SK-N-SH (cell line): ENCODE data around the gene PDYN. TPM values are rescaled to one million over a fixed set of nuclear protein-coding genes. Genes with fewer than 3 reads are reported as not detected.

Source experiments
- CTCF ChIA-PET: fragments of 300-600, 350-600 bp; formaldehyde crosslinking; extraction: SDS; loops from one replicate; lab custom pipeline; 2021; lab: Yijun Ruan, JAX
- POLR2A ChIA-PET: fragments of 350-600 bp; sonication (Branson Sonifier 250); formaldehyde crosslinking; extraction: SDS; loops from one replicate; lab custom pipeline; 2020; ENCODE audit warnings: antibody characterized with exemption, inconsistent platforms; lab: Yijun Ruan, JAX
- DNase-seq: peaks from one replicate; pipeline ENCODE4 v3.0.0; 2012
- H2AFZ ChIP-seq: fragments of 200-600 bp; sonication (generic); 2 replicates; pipeline ENCODE4 v1.8.1; 2016; ENCODE audit warnings: antibody characterized with exemption, mild to moderate bottlenecking, low read depth
- H3F3A ChIP-seq: fragments of 200-600 bp; sonication (generic); replicated peaks from 2 replicates; pipeline ENCODE3; 2016; ENCODE audit warnings: antibody characterized with exemption, mild to moderate bottlenecking; ENCODE audit not compliant: insufficient read depth
- H3K27ac ChIP-seq, 2 experiments: fragments of 200-500 bp in 1 of 2; fragments of 200-600 bp in 1 of 2; sonication (Bioruptor generic) in 1 of 2; sonication (generic), shearing (Covaris generic) in 1 of 2; 2 replicates each; pipeline versions ENCODE4 v1.5.1 to v1.6.1; 2014 to 2016; ENCODE audit warnings: low read depth in 2 of 2, inconsistent platforms in 1 of 2, low read length in 1 of 2, mild to moderate bottlenecking in 1 of 2, mixed read lengths in 1 of 2
- H3K27me3 ChIP-seq: fragments of 200-600 bp; sonication (generic), shearing (Covaris generic); 2 replicates; pipeline ENCODE4 v1.6.1; 2016; ENCODE audit warnings: mixed run types; ENCODE audit not compliant: insufficient read depth
- H3K36me3 ChIP-seq, 2 experiments: fragments of 200-500 bp in 1 of 2; fragments of 200-600 bp in 1 of 2; sonication (Bioruptor generic) in 1 of 2; sonication (generic) in 1 of 2; replicated peaks in 1 of 2; 2 replicates each; pipeline versions ENCODE3 to v1.5.1; 2014 to 2016; ENCODE audit warnings: low read length in 1 of 2, mild to moderate bottlenecking in 1 of 2; ENCODE audit not compliant: insufficient read depth in 2 of 2, control insufficient read depth in 1 of 2
- H3K4me1 ChIP-seq, 2 experiments: fragments of 200-500 bp in 1 of 2; fragments of 200-600 bp in 1 of 2; sonication (Bioruptor generic) in 1 of 2; sonication (generic), shearing (Covaris generic) in 1 of 2; 2 replicates each; pipeline versions ENCODE4 v1.5.1 to v1.6.1; 2014 to 2016; ENCODE audit warnings: low read depth in 1 of 2, low read length in 1 of 2, mixed run types in 1 of 2; ENCODE audit not compliant: insufficient read depth in 2 of 2, control insufficient read depth in 1 of 2
- H3K4me2 ChIP-seq: fragments of 200-600 bp; sonication (generic), shearing (Covaris generic); 2 replicates; pipeline ENCODE4 v1.6.1; 2017; ENCODE audit warnings: mixed run types
- H3K4me3 ChIP-seq, 2 experiments: fragments of 200-500 bp in 1 of 2; fragments of 200-600 bp in 1 of 2; sonication (Bioruptor generic) in 1 of 2; sonication (generic), shearing (Covaris generic) in 1 of 2; 2 replicates each; pipeline versions ENCODE4 v1.5.1 to v1.8.1; 2014 to 2016; ENCODE audit warnings: low read depth in 2 of 2, inconsistent platforms in 1 of 2, low read length in 1 of 2, mild to moderate bottlenecking in 1 of 2, mixed read lengths in 1 of 2, moderate library complexity in 1 of 2
- H3K79me2 ChIP-seq: fragments of 200-600 bp; sonication (generic); 2 replicates; pipeline ENCODE4 v1.8.1; 2017; ENCODE audit warnings: mild to moderate bottlenecking; ENCODE audit not compliant: insufficient read depth
- H3K9ac ChIP-seq: fragments of 200-600 bp; sonication (generic); 2 replicates; pipeline ENCODE4 v1.6.1; 2017; ENCODE audit warnings: mixed run types
- H3K9me2 ChIP-seq: fragments of 200-600 bp; sonication (generic); 2 replicates; pipeline ENCODE4 v1.6.1; 2017; ENCODE audit warnings: mixed run types
- H3K9me3 ChIP-seq: fragments of 200-600 bp; sonication (generic); 2 replicates; pipeline ENCODE4 v1.6.1; 2017; ENCODE audit warnings: mixed run types, mild to moderate bottlenecking, moderate library complexity
- H4K20me1 ChIP-seq: fragments of 200-600 bp; sonication (generic); 2 replicates; pipeline ENCODE4 v1.6.1; 2017; ENCODE audit warnings: mild to moderate bottlenecking, mixed run types; ENCODE audit not compliant: insufficient read depth
- ELF1 ChIP-seq: IDR thresholded peaks from 2 replicates; pipeline ENCODE4 v1.4.0; 2012
- FOSL2 ChIP-seq: IDR thresholded peaks from 2 replicates; pipeline ENCODE4 v1.4.0; 2012; ENCODE audit warnings: low read depth, mild to moderate bottlenecking, moderate library complexity, borderline replicate concordance
- GATA2 ChIP-seq: sonication (generic); formaldehyde crosslinking; IDR thresholded peaks from 2 replicates; pipeline ENCODE4 v1.5.0; 2020; ENCODE audit warnings: mild to moderate bottlenecking, missing genetic modification reagents
- MEF2A ChIP-seq: IDR thresholded peaks from 2 replicates; pipeline ENCODE4 v1.4.0; 2012; ENCODE audit warnings: low read depth, borderline replicate concordance
- MXI1 ChIP-seq: IDR thresholded peaks from 2 replicates; pipeline ENCODE4 v1.6.1; 2012; ENCODE audit warnings: mild to moderate bottlenecking, low read depth, low read length, improper control_type of control experiment
- NRF1 ChIP-seq: IDR thresholded peaks from 2 replicates; pipeline ENCODE4 v1.6.1; 2012; ENCODE audit warnings: low read depth, mild to moderate bottlenecking, low read length
- POLR2AphosphoS5 ChIP-seq: IDR thresholded peaks from 2 replicates; pipeline ENCODE4 v1.6.1; 2012; ENCODE audit warnings: low read depth, low read length
- RAD21 ChIP-seq: IDR thresholded peaks from 2 replicates; pipeline ENCODE4 v1.6.1; 2012; ENCODE audit warnings: mild to moderate bottlenecking, low read length
- RXRA ChIP-seq: IDR thresholded peaks from 2 replicates; pipeline ENCODE4 v1.4.0; 2012; ENCODE audit warnings: low read depth, mild to moderate bottlenecking, borderline replicate concordance
- SIN3A ChIP-seq: IDR thresholded peaks from 2 replicates; pipeline ENCODE4 v1.6.1; 2012; ENCODE audit warnings: low read depth, mild to moderate bottlenecking, low read length, moderate library complexity, borderline replicate concordance
- SMC3 ChIP-seq: IDR thresholded peaks from 2 replicates; pipeline ENCODE4 v1.6.1; 2012; ENCODE audit warnings: low read depth, low read length, improper control_type of control experiment
- TAF1 ChIP-seq: IDR thresholded peaks from 2 replicates; pipeline ENCODE4 v1.6.1; 2012; ENCODE audit warnings: low read depth, mild to moderate bottlenecking, low read length, moderate library complexity, borderline replicate concordance
- TCF12 ChIP-seq: IDR thresholded peaks from 2 replicates; pipeline ENCODE4 v1.4.0; 2012
- TEAD4 ChIP-seq: IDR thresholded peaks from 2 replicates; pipeline ENCODE4 v1.4.0; 2012; ENCODE audit warnings: mild to moderate bottlenecking, borderline replicate concordance; ENCODE audit not compliant: insufficient read depth
- WGBS: methylation state at CpG from one replicate; pipeline ENCODE4 v1.1.6; 2017; ENCODE audit warnings: low lambda C conversion rate; 5-methylcytosine and 5-hydroxymethylcytosine counted together
- polyA plus RNA-seq, 3 experiments: library from polyadenylated mRNA; depleted of rRNA; stranded (reverse); fragments of >200 nt; gene quantifications; 2 replicates each; pipeline ENCODE4 v1.2.3, GENCODE V29; 2012
- TF ChIP-seq, protein P1 (sequence below): IDR thresholded peaks from 2 replicates; pipeline ENCODE4 v1.4.0; 2012; ENCODE audit warnings: low read depth, borderline replicate concordance
- TF ChIP-seq, protein P2 (sequence below): IDR thresholded peaks from 2 replicates; pipeline ENCODE4 v1.4.0; 2012; ENCODE audit warnings: low read depth
- TF ChIP-seq, protein P3 (sequence below): fragments of 150-350 bp; IDR thresholded peaks from 2 replicates; pipeline ENCODE4 v1.6.1; 2016; ENCODE audit warnings: mild to moderate bottlenecking, low read depth, low read length
- TF ChIP-seq, protein P4 (sequence below): IDR thresholded peaks from 2 replicates; pipeline ENCODE4; 2012
- TF ChIP-seq, protein P5 (sequence below): fragments of 200-600 bp; sonication (generic); IDR thresholded peaks from 2 replicates; pipeline ENCODE4 v1.6.1; 2017; ENCODE audit warnings: antibody characterized with exemption, mild to moderate bottlenecking, moderate library complexity
- TF ChIP-seq, protein P6 (sequence below): IDR thresholded peaks from 2 replicates; pipeline ENCODE4 v1.6.1; 2012; ENCODE audit warnings: mild to moderate bottlenecking, low read depth, low read length, moderate library complexity

PDYN gene
- polyA plus RNA-seq, 1 of the 3 experiments (the other 2 are of a cell fraction), result not detected

DNA sequence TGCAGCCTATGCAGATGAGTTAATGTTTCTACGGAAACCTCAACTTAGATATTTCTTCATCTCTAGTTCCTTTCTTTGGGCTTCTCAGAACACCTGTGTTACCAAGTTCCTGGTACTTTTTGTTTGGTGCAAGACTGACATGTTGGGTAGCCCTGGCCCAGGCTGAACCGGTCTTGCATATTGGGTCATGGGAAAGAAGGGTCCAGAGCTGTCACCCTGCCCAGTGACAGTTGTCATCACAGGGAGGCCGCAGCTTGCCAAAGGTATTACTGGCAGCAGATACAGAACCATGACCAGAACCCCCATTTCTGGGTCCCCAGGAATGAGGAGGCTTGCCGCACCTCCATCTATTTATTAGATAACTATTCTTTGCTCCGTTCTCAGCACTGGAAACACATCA lies 40.2 kb downstream of the PDYN start:
- ChIA-PET CTCF (interaction anchor here (0.8 to 3.4 kb wide), 3 partner anchors 12 to 219 kb away, joined by 3 to 21 read pairs (median 3); no protein-coding TSS in a partner anchor), POLR2A (interaction anchor here (0.7 kb wide), 1 partner anchor 18 kb away, joined by 3 read pairs; no protein-coding TSS in a partner anchor)
- Histone ChIP-seq H3K9ac (no peak overlapping the region), H3K9me2 (no peaks in the 10 kb centered on the region), H3F3A (no peaks in the 10 kb centered on the region), H3K4me1 (peaks cover 9 to 13% of the 10 kb centered on the region in 2 experiments; a peak in 2 of 4 replicates), H3K36me3 (no peaks in the 10 kb centered on the region), H3K79me2 (no peaks in the 10 kb centered on the region), H4K20me1 (no peaks in the 10 kb centered on the region), H3K27ac (no peak overlapping the region), H2AFZ (no peak overlapping the region), H3K4me2 (no peak overlapping the region), H3K9me3 (no peaks in the 10 kb centered on the region), H3K27me3 (no peaks in the 10 kb centered on the region), H3K4me3 (no peak overlapping the region)
- 71% methylated on average over 3 of the region's 5 CpGs for WGBS
- TF ChIP-seq TEAD4, result no peak
- no peak for TF ChIP-seq SMC3
- no peak for TF ChIP-seq RXRA
- TF ChIP-seq, protein P1, sequence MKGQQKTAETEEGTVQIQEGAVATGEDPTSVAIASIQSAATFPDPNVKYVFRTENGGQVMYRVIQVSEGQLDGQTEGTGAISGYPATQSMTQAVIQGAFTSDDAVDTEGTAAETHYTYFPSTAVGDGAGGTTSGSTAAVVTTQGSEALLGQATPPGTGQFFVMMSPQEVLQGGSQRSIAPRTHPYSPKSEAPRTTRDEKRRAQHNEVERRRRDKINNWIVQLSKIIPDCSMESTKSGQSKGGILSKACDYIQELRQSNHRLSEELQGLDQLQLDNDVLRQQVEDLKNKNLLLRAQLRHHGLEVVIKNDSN, result no peak
- no peak for TF ChIP-seq TAF1
- TF ChIP-seq, protein P2, sequence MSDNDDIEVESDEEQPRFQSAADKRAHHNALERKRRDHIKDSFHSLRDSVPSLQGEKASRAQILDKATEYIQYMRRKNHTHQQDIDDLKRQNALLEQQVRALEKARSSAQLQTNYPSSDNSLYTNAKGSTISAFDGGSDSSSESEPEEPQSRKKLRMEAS, result no peak
- TF ChIP-seq, protein P3, sequence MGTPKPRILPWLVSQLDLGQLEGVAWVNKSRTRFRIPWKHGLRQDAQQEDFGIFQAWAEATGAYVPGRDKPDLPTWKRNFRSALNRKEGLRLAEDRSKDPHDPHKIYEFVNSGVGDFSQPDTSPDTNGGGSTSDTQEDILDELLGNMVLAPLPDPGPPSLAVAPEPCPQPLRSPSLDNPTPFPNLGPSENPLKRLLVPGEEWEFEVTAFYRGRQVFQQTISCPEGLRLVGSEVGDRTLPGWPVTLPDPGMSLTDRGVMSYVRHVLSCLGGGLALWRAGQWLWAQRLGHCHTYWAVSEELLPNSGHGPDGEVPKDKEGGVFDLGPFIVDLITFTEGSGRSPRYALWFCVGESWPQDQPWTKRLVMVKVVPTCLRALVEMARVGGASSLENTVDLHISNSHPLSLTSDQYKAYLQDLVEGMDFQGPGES, result no peak
- no peak for TF ChIP-seq POLR2AphosphoS5
- TF ChIP-seq MEF2A, result no peak
- TF ChIP-seq ELF1, result no peak
- TF ChIP-seq RAD21, result no peak
- TF ChIP-seq NRF1, result no peak
- TF ChIP-seq, protein P4, sequence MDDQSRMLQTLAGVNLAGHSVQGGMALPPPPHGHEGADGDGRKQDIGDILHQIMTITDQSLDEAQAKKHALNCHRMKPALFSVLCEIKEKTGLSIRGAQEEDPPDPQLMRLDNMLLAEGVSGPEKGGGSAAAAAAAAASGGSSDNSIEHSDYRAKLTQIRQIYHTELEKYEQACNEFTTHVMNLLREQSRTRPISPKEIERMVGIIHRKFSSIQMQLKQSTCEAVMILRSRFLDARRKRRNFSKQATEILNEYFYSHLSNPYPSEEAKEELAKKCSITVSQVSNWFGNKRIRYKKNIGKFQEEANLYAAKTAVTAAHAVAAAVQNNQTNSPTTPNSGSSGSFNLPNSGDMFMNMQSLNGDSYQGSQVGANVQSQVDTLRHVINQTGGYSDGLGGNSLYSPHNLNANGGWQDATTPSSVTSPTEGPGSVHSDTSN, result no peak
- TF ChIP-seq, protein P5, sequence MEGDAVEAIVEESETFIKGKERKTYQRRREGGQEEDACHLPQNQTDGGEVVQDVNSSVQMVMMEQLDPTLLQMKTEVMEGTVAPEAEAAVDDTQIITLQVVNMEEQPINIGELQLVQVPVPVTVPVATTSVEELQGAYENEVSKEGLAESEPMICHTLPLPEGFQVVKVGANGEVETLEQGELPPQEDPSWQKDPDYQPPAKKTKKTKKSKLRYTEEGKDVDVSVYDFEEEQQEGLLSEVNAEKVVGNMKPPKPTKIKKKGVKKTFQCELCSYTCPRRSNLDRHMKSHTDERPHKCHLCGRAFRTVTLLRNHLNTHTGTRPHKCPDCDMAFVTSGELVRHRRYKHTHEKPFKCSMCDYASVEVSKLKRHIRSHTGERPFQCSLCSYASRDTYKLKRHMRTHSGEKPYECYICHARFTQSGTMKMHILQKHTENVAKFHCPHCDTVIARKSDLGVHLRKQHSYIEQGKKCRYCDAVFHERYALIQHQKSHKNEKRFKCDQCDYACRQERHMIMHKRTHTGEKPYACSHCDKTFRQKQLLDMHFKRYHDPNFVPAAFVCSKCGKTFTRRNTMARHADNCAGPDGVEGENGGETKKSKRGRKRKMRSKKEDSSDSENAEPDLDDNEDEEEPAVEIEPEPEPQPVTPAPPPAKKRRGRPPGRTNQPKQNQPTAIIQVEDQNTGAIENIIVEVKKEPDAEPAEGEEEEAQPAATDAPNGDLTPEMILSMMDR, result no peak
- TF ChIP-seq, protein P6, sequence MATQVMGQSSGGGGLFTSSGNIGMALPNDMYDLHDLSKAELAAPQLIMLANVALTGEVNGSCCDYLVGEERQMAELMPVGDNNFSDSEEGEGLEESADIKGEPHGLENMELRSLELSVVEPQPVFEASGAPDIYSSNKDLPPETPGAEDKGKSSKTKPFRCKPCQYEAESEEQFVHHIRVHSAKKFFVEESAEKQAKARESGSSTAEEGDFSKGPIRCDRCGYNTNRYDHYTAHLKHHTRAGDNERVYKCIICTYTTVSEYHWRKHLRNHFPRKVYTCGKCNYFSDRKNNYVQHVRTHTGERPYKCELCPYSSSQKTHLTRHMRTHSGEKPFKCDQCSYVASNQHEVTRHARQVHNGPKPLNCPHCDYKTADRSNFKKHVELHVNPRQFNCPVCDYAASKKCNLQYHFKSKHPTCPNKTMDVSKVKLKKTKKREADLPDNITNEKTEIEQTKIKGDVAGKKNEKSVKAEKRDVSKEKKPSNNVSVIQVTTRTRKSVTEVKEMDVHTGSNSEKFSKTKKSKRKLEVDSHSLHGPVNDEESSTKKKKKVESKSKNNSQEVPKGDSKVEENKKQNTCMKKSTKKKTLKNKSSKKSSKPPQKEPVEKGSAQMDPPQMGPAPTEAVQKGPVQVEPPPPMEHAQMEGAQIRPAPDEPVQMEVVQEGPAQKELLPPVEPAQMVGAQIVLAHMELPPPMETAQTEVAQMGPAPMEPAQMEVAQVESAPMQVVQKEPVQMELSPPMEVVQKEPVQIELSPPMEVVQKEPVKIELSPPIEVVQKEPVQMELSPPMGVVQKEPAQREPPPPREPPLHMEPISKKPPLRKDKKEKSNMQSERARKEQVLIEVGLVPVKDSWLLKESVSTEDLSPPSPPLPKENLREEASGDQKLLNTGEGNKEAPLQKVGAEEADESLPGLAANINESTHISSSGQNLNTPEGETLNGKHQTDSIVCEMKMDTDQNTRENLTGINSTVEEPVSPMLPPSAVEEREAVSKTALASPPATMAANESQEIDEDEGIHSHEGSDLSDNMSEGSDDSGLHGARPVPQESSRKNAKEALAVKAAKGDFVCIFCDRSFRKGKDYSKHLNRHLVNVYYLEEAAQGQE, result no peak
- no peak for TF ChIP-seq SIN3A
- no peak for TF ChIP-seq FOSL2
- TF ChIP-seq MXI1, result no peak
- no peak for TF ChIP-seq TCF12
- TF ChIP-seq GATA2 (CRISPR knock-in tag), result no peak
- no peak for DNase-seq
